SH-SY5Y (cell line): ENCODE measurements around the gene AMBRA1.

Experiments used
- GATA2 ChIP-seq: IDR thresholded peaks from 2 replicates; pipeline ENCODE4 v1.6.1; 2011; ENCODE audit warnings: mild to moderate bottlenecking, low read depth, low read length
- GATA3 ChIP-seq: IDR thresholded peaks from 2 replicates; pipeline ENCODE4 v1.6.1; 2011; ENCODE audit warnings: low read depth, mild to moderate bottlenecking, low read length, moderate library complexity

- no peak for TF ChIP-seq GATA2
- no peak for TF ChIP-seq GATA3
Measured at GRCh38 chr11:46363455-46364005, 230.3 kb downstream of the AMBRA1 start.
